Astrocyte of the spinal cord (primary cell): ENCODE results near the gene SECTM1.
"Not testable (repeated sequence)": the region's sequence is repeated elsewhere in the genome, so short reads cannot be mapped to it uniquely, and the experiment has no call there.

ENCODE experiments used
- DNase-seq: peaks from one replicate; pipeline ENCODE4 v3.0.0; 2011; ENCODE audit warnings: low read depth, low spot score
- H3K4me3 ChIP-seq: 2 replicates; pipeline ENCODE4 v1.5.1; 2011; ENCODE audit warnings: low read depth, mild to moderate bottlenecking, low read length, moderate library complexity
- CTCF ChIP-seq: IDR thresholded peaks from 2 replicates; pipeline ENCODE4 v1.5.1; 2012; ENCODE audit warnings: low read depth, mild to moderate bottlenecking, low read length, inconsistent platforms
- in situ Hi-C: cut with HindIII; loops from 2 replicates; pipeline ENCODE4 v1.10.0; 2017; ENCODE audit warnings: low sequenced_read_pairs

SECTM1 gene

GRCh38 chr17:82376042-82376730 lies 42.6 kb upstream of the SECTM1 start:
- no peak for TF ChIP-seq CTCF
- in situ Hi-C loops = no loop called here
- no peak for DNase-seq
- H3K4me3 ChIP-seq = no peak overlapping the region

GRCh38 chr17:82375359-82376041 lies 41.9 kb upstream of the SECTM1 start:
- no peak for DNase-seq
- TF ChIP-seq CTCF = no peak
- no peak overlapping the region for H3K4me3 ChIP-seq
- in situ Hi-C loops = no loop called here

DNA sequence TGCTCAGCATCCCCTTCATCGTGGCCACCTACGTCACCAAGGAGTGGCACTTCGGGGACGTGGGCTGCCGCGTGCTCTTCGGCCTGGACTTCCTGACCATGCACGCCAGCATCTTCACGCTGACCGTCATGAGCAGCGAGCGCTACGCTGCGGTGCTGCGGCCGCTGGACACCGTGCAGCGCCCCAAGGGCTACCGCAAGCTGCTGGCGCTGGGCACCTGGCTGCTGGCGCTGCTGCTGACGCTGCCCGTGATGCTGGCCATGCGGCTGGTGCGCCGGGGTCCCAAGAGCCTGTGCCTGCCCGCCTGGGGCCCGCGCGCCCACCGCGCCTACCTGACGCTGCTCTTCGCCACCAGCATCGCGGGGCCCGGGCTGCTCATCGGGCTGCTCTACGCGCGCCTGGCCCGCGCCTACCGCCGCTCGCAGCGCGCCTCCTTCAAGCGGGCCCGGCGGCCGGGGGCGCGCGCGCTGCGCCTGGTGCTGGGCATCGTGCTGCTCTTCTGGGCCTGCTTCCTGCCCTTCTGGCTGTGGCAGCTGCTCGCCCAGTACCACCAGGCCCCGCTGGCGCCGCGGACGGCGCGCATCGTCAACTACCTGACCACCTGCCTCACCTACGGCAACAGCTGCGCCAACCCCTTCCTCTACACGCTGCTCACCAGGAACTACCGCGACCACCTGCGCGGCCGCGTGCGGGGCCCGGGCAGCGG lies 41.2 kb upstream of the SECTM1 start:
- DNase-seq = no peak
- no peak for TF ChIP-seq CTCF
- H3K4me3 ChIP-seq = no peak overlapping the region
- in situ Hi-C loops = no loop called here

- no peak overlapping the region for H3K4me3 ChIP-seq
- no peak for TF ChIP-seq CTCF
- in situ Hi-C loops = no loop called here
- no peak for DNase-seq
These were observed 40.4 kb upstream of the SECTM1 start for GRCh38 chr17:82373731-82374625.

DNA sequence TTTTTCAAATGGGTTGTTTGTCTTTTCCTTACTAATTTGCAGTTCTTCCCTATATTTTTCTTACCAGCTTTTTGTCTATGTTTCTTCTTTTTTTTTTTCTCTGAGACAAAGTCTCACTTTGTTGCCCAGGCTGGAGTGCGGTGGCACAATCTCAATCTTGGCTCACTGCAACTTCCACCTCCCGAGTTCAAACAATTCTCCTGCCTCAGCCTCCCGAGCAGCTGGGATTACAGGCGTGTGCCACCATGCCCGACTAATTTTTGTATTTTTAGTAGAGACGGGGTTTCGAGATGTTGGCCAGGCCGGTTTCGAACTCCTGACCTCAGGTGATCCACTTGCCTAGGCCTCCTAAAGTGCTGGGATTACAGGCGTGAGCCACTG lies 39.5 kb upstream of the SECTM1 start:
- DNase-seq, in situ Hi-C loops, H3K4me3 ChIP-seq: not testable (repeated sequence)

DNA sequence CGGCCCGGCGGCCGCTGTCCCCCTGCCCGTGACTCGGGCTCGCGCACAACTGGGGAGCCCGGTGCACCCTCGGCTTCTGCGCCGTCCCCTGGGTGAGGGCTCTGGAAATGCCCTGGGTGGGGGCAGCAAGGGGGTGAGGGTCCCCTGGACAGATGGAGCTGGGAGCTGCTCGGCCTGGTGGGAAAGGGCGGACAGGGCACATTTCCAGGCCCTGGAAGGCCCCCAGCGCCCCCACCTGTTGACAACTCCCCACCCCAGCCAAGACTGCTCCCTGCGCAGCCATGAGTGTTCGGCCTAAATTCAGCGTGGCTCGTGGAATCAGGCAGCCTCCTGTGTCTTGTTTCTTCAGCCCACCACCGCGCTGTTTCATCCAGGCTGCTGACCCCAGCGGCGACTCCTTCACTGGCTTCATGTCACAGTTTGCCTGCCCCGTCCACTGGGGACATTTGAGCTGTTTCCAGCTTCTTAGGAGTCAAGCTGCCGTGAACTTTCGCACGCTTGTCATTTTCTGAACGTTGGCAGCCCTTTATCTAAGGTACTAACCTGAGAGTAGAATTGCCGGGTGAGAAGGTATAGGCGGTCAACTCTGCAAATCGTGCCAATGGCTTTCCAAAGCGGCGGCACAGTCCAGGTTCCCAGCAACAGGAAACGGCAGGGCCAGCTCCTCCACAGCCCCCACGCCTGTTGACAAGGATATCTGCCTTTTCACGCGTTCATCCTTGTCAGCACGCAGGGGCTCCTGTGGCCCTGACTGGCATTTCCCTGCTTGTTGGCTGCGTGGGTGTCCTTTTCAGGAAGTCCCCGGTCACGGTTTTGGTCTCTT lies 38.9 kb upstream of the SECTM1 start:
- in situ Hi-C loops = no loop called here
- H3K4me3 ChIP-seq = no peak overlapping the region
- no peak for DNase-seq
- no peak for TF ChIP-seq CTCF
